Measurements from ENCODE around the gene ATG3.
"Not testable (repeated sequence)": the region's sequence is repeated elsewhere in the genome, so short reads cannot be mapped to it uniquely, and the experiment has no call there.

ATG3 gene

GRCh38 chr3:112560721-112561483, 860 bp downstream of the ATG3 start:
- peak; percentile 68 for DNase-seq (ENCODE audit: low spot score)

- DNase-seq (ENCODE audit: low spot score): no peak
These were observed 1.5 kb downstream of the ATG3 start for GRCh38 chr3:112560307-112560706.

- no peak for DNase-seq (ENCODE audit: low spot score)
These were observed 3.8 kb downstream of the ATG3 start for GRCh38 chr3:112557976-112558375.

- DNase-seq (ENCODE audit: low spot score): no peak
These were observed 6.1 kb downstream of the ATG3 start for GRCh38 chr3:112555535-112556170.

- no peak for DNase-seq (ENCODE audit: low spot score)
These were observed 10.9 kb downstream of the ATG3 start for GRCh38 chr3:112550859-112551258.

GRCh38 chr3:112546216-112546759, 15.5 kb downstream of the ATG3 start:
- DNase-seq (ENCODE audit: low spot score): no peak

- DNase-seq (ENCODE audit: low spot score): no peak
These were observed 21.7 kb downstream of the ATG3 start for GRCh38 chr3:112539825-112540650.

- DNase-seq (ENCODE audit: low spot score): peak; percentile 57
These were observed 30.4 kb downstream of the ATG3 start for GRCh38 chr3:112531358-112531781.

- DNase-seq (ENCODE audit: low spot score): no peak
These were observed 31.2 kb downstream of the ATG3 start for GRCh38 chr3:112530573-112530972.

- not testable (repeated sequence) for DNase-seq (ENCODE audit: low spot score)
These were observed 37.6 kb downstream of the ATG3 start for GRCh38 chr3:112524127-112524526.

GRCh38 chr3:112519424-112520001, 42.2 kb downstream of the ATG3 start:
- DNase-seq (ENCODE audit: low spot score): peak; percentile 24

GRCh38 chr3:112518970-112519369, 42.8 kb downstream of the ATG3 start:
- DNase-seq (ENCODE audit: low spot score): not testable (repeated sequence)

GRCh38 chr3:112514527-112515128, 47.1 kb downstream of the ATG3 start:
- DNase-seq (ENCODE audit: low spot score): no peak

GRCh38 chr3:112512320-112512719, 49.4 kb downstream of the ATG3 start:
- no peak for DNase-seq (ENCODE audit: low spot score)

- no peak for DNase-seq (ENCODE audit: low spot score)
These were observed 52.9 kb downstream of the ATG3 start for GRCh38 chr3:112508860-112509259.

- no peak for DNase-seq (ENCODE audit: low spot score)
These were observed 53.5 kb downstream of the ATG3 start for GRCh38 chr3:112508261-112508660.

- no peak for DNase-seq (ENCODE audit: low spot score)
These were observed 55.9 kb downstream of the ATG3 start for GRCh38 chr3:112505907-112506306.

- DNase-seq (ENCODE audit: low spot score): no peak
These were observed 57.6 kb downstream of the ATG3 start for GRCh38 chr3:112504123-112504522.

GRCh38 chr3:112503304-112503972, 58.3 kb downstream of the ATG3 start:
- no peak for DNase-seq (ENCODE audit: low spot score)

GRCh38 chr3:112500621-112501020, 61.1 kb downstream of the ATG3 start:
- DNase-seq (ENCODE audit: low spot score): no peak
